GM21423 (cell line): ENCODE results near the gene ANTXRL.
"Not testable (repeated sequence)": the region's sequence is repeated elsewhere in the genome, so short reads cannot be mapped to it uniquely, and the experiment has no call there.

Source experiments
- ATAC-seq: cut with Tn5 transposase; IDR thresholded peaks from one replicate; pipeline ENCODE4 v1.9.1; 2021; ENCODE audit warnings: mild to moderate bottlenecking, moderate library complexity; ENCODE audit not compliant: unreplicated experiment

The ANTXRL gene

DNA sequence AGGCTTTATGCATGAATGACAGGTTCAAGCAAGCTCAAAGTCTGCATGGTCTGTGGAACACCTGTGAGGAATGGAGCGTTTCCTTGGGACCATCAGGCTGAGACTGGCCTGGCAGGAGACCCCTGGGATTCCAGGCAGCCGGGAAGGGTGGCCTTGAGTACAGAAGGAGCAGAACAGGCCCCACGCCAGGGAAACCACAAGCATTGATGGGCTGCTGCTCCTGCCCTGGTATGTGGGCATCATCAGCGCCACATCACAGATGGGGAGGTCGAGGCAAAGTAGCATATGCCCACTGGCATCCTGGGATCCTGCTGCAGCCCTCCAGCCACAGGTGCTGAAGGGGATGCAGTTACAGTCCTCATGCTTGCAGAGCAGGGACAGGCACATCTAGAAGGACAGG lies 40.9 kb downstream of the ANTXRL start:
- no peak for ATAC-seq

DNA sequence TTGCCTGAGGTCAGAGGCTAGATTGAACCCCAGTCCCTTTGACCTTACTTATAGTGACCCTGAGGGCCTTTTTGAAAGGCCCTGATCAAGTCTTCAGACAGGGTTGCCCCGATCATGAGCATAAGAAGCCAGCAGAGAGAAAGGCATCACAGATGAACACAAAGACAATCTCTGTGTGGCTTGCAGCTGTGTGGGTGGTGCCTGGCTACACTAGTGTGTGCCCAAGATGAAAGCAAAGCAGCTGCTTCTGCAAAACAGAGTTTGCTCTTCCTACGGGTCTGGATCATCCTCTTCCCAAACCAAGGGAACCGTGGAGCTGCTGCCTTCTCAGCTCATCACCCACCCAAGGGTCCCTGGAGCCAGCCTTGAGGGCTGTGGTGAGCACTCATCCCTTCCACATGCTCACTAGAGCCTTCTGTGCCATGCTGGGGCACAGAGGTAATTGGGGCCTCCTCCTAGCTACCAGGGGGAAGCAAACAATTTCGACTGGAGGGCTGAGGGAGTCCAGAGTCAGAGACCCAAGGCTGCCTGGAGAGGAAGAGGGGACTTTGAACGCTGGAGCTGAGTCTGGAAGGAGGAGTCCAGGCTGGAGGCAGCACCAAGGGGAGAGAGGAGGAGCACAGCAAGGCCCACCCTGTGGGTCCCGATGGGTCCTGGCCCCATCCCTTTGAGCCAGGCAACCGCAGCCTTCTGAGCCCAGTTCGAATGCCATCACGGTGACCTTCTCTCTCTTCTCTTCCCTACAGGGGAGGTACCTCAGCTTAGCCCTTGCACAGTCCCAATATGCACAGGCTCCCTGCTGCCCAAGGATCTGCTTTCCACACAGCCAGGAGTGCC lies 42.3 kb downstream of the ANTXRL start:
- no peak for ATAC-seq

DNA sequence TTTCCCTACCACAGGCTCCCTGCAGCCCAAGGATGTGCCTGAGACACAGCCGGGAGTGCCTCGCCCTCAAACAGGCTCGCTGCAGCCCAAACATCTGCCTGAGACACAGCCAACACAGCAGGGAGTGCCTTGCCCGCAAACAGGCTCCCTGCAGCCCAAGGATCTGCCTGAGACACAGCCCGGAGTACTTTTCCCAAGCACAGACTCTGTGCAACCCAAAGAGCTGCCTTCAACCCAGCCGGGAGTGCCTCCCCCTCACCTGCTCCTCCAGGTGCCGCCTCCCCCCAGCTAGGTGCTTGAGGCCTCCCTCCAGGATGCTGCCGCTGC lies 42.9 kb downstream of the ANTXRL start:
- ATAC-seq = no peak

DNA sequence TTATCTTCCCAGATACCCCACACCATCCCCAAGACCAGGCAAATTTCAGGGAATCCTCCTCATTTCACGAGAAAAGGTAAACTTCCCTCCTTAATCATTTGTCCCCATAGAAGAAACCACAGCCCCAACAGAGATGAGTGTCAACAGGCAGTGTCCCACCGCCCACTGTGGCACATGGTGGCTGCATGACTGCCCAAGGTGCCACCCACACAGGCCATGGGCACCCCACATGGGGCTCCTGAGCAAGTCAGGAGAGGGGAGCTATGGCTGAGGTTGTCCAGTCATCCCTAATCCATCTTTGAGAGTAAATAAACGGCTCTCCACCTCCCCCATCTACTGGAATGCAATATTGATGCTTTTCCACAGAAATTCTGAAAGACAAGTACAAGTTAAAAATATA lies 44.1 kb downstream of the ANTXRL start:
- no peak for ATAC-seq

DNA sequence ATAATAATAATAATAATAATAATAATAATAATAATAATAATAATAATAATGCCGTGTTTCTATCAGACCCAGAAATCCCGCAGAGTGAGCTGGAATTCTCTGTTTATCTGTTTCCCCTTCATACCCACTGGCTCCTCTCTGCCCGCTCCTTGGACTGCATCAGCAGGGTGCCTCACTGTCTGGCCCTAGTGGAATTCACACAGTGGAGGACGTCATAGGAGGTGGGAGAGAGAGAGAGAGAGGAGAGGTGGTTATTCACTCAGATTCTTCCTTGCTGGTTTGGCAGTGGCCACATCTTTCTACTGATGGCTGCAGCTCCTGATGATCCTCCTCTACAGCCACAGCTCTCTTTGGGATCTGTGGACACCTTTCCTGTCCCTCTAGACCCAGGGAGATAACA lies 78.7 kb downstream of the ANTXRL start:
- not testable (repeated sequence) for ATAC-seq

DNA sequence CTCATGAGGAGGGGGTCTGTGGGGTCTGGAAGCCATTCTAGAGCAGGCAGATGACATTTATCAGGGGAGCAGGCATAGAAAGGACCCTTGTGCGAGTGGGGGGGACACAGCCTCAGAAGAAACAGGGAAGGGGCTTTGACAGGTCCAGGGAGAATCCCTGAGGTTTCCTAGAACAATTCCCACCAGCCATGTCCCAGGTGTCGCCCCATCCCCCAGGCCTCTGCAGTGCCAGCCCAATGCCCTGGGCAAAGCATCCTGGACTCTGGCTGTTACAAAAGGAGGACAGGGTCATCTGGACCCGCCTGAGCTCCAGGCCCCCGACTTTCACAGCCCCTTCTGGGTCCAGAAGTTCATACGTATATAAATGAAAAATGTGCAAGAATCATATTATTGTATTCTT lies 80.4 kb downstream of the ANTXRL start:
- not testable (repeated sequence) for ATAC-seq

DNA sequence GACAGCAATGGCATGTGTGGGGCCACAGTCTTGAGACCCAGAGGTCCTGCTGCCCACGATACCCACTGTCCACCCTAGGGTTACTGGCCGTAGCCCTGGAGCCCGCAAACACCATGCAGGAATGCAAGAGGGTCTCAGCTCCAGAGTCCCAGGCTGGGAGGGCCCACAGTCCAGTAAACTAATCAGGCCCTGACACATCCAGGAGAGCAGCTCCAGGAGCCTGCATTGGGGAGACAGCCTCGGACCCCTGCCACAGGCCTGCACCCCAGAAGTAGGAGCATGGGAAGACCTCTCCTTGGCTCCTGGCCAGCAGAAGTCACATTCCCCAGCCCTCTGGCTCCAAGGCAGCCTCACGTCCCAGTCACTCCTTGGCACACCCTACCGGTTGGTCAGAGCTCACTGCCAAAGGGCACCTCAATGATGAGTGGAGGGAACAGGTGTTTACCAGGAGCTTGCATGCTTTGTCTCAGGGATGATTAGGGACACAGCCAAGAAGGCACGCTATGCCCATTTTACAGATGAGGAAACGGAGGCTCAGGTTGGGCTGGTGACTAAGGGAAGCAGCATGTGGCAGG lies 81.0 kb downstream of the ANTXRL start:
- ATAC-seq = not testable (repeated sequence)

DNA sequence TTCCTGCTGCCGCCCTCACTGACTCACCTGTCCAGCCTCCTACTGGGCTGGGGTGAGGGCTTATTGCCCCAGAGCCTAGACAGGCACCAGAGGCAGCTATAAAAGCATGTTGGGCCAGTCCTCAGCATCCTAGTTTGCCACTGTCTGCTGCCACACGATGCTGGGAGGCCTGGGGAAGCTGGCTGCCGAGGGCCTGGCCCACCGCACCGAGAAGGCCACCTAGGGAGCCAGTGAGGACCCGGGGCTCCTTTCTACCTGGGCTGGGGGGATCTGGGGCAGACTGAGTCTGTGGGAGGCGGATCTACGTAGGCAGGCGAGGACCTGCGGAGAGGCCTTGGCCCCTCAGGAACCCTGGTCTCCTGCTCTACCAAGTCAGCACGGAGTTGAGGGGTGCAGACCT lies 82.2 kb downstream of the ANTXRL start:
- ATAC-seq = not testable (repeated sequence)

DNA sequence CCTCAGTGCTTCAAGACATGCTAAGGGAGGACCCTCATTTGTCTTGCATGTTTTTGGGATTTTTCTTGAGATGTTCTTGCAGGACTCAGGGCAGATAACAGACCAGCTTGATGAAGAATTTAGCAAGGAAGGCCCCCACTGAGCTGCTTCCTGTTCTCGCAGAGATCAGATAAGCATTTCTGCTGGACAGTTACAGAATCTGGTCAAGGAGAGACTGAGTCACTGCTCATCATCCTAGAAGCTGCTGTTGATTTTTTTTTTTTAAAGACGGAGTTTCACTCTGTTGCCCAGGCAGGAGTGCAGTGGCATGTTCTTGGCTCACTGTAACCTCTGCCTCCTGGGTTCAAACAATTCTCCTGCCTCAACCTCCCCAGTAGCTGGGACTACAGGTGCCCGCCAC lies 87.6 kb downstream of the ANTXRL start:
- ATAC-seq = not testable (repeated sequence)

DNA sequence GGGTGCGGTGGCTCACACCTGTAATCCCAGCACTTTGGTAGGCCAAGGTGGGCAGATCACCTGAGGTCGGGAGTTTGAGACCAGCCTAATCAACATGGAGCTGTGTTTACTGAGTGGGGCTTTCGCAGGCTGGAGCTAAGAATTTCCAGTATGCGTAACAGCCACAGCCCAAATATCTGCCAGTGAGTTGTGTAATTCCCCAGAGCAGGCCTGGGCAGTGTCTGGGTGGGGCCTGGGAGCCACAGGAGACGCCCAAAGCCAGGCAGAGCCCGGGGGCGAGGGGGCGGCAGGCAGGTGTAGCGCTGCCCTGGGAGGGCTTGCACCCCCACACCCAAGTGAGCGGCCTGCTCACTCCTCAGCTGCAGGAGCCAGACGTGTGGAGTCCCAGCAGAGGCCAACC lies 88.6 kb downstream of the ANTXRL start, which contains the start of gene ANXA8L1:
Gene ANXA8L1 (plus strand): TSS at position 371 of the 400 bp plus-strand sequence. CDS start 76 bp downstream, outside the sequence.
- ATAC-seq = not testable (repeated sequence)

DNA sequence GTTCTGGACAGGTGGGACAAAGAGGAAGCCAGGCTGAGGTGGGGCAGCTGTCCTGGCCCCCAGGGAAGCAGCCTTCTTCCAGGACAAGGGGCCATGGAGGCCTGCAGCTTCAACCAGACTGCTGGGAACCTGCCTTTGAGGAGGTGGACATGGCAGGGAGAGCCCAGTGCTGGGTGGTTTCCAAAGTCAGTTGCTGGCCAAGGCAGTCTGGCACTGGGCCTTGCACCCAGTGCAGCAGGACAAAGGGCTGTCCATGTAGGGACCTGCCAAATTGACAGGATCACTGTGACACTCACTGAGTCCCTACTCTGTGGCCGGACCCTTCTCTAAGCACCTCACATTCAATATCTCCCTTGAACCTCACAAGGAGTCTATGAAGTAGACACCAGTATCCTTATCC lies 90.2 kb downstream of the ANTXRL start:
- ATAC-seq = not testable (repeated sequence)

DNA sequence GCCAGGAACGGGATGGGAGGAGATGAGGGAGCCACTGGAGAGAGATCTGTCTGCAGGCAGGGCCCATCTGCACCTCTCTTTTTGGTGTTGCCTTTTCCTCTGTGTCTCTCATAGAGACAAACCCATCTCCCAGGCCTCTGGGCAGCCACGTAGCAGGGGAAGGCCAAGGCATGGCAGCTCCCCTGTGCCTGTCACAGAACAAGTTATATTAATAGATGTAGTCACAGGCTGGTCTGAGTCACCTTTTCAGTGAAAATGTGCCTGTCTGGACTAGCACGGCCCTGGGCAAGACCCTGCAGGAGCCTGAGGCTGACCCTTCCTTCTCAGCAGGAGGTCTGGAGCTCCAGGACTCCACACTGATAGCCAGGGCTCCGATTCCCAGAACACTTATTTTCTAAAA lies 90.9 kb downstream of the ANTXRL start:
- ATAC-seq = not testable (repeated sequence)

DNA sequence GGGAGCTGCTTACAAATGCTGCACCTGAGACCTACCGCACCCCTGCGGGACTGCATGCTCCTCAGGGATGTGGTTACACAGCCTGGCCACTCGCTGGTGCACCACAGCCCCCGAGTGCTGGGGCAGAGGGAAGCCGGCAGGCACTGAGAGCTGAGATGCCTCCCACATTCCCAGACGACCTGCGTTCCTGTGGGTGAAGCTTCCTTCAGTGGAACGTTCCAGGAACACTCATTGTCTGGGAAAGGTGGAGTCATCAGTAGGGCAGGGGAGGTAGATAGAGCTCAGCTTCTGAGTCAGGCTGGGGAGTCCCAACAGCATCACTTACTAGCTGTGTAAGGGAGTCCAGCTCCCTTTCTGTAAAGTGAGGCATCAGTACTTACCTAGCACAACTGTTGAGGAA lies 91.3 kb downstream of the ANTXRL start:
- ATAC-seq = not testable (repeated sequence)

DNA sequence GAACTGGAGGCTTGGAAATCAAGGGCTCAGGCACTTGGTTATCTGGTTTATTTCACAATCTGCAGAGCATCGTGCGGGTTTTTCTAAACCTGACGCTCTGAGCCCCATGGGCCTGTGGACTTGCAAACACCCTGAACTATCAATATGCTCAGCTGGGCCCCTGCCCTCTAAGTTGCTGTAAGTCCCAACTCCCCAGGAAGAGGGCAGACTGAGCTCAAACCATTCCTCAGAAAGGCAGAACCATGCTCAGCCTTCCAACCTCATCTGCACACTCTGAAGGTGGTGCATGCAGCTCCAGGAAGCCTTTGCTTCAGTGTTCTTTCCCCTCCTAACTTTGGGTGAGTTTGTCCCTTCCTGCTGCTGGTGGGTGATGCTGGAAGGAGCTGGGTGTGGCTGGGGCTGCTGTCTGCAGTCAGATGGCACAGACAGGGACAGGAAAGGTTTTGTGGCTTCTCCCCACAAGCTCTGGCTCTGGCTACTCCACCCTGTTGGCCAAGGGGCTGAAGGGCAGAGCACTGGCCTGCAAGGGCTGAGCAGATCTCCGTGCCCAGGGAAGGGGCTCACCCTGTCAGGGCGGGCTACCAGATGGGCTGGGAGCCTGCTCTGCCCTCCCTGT lies 92.5 kb downstream of the ANTXRL start:
- not testable (repeated sequence) for ATAC-seq
